GM18909 (cell line): ENCODE results near the gene EDRF1.
"Not testable (repeated sequence)": the region's sequence is repeated elsewhere in the genome, so short reads cannot be mapped to it uniquely, and the experiment has no call there.

Experiments
- ATAC-seq: cut with Tn5 transposase; IDR thresholded peaks from one replicate; pipeline ENCODE4 v1.9.1; 2021; ENCODE audit warnings: mild to moderate bottlenecking; ENCODE audit not compliant: unreplicated experiment, poor library complexity

Gene EDRF1, protein sequence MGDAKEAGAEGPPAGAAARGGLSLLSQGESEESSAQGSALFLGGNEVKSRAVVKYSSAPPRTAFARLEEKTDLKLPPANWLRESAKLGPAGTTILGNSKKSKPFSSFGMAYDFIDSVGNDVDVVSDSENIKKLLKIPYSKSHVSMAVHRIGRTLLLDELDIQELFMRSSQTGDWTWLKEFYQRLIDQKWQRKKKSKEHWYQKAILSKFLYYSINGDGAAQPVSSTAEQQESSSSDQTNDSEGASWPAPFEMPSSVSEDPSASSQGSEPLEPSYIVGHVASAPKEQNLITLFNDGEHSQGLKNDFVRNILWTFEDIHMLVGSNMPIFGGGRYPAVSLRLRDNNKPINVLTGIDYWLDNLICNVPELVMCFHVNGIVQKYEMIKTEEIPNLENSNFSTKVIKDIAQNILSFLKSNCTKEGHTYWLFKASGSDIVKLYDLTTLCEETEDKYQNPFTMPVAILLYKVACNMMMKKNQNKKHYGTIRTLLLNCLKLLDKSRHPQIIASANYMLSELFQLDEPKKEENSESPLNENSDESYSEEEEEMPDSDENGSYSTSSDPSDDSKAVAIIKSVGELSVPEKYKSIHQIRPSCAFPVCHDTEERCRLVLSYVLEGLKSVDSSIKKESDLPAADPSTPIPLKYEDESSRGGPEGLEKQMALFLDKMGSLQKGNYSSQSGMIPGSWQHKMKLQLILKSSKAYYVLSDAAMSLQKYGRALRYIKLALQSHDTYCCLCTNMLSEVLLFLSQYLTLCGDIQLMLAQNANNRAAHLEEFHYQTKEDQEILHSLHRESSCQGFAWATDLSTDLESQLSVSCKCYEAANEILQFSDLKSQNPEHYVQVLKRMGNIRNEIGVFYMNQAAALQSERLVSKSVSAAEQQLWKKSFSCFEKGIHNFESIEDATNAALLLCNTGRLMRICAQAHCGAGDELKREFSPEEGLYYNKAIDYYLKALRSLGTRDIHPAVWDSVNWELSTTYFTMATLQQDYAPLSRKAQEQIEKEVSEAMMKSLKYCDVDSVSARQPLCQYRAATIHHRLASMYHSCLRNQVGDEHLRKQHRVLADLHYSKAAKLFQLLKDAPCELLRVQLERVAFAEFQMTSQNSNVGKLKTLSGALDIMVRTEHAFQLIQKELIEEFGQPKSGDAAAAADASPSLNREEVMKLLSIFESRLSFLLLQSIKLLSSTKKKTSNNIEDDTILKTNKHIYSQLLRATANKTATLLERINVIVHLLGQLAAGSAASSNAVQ

DNA sequence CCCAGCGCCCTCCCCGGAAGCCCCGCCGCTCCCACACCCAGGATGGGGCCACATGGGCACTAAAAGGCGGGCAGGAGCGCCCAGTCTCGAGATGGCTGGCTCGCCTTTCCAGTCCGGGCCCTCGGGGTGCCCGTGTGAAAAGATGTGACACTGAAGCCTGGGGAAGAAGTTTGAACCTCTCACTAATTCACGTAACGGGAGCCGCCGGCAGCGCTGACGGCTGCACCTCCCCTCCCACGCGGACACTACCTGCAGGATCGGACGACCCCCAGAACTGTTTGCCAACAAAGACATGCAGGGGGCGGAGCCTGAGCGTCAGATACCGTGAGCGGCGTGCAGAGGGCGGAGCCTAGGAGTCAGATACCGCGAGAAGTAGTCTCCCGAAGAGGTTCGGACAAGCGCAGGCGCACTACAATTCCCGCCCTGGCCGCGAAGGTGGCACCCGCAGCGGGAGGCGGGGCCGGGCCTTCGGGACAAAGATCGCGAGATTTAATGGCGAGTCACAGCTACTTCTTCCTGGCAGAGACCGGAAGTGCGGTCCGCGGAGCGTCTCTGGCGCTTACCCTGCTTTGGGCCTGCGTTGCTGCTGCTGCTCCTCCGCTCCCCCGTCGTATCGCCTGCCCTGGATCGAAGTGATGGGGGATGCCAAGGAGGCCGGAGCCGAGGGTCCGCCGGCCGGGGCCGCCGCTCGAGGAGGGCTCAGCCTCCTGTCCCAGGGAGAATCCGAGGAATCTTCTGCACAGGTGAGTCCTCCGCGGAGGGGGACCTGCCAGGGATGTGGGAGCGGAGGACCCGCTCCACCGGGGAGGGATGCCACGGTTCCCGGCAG, at the start of gene EDRF1:
Gene EDRF1 (plus strand): TSS at position 537 of the 829 bp plus-strand sequence. CDS start 99 bp downstream, at position 636.
- peak; percentile 91 for ATAC-seq

DNA sequence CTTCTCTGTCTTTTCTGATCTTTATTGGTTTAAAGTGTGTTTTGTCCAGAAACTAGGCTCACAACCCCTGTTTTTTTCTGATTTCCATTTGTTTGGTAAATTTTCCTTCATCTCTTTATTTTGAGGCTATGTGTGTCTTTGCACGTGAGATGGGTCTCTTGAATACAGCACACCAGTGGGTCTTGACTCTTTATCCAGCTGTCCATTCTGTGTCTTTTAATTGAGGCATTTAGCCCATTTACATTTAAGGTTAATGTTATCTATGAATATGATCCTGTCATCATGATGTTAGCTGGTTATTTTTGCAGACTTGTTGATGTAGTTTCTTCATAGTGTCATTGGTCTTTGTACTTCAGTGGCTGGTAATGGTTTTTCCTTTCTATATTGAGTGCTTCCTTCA, 46.6 kb upstream of the EDRF1 start:
- no peak for ATAC-seq

DNA sequence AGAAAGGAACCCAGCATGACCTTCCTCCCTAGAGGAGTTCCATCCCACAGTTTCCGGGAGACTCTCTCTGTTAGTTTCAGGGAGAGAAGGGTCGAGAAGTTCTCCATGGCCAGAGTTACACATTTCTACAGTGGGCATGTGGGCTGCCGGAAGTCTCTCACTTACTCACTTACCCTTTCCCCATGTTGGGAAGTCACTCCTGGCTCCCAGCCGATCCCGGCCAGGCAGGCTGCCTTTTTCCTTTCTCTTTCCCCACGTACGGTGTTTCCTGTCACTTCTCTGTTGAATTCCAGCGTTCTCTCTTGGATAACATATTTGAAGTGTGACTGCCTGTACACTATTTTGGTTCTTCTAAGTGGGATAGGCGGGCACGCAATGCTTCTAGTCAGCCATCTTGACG, 40.1 kb upstream of the EDRF1 start:
- no peak for ATAC-seq

DNA sequence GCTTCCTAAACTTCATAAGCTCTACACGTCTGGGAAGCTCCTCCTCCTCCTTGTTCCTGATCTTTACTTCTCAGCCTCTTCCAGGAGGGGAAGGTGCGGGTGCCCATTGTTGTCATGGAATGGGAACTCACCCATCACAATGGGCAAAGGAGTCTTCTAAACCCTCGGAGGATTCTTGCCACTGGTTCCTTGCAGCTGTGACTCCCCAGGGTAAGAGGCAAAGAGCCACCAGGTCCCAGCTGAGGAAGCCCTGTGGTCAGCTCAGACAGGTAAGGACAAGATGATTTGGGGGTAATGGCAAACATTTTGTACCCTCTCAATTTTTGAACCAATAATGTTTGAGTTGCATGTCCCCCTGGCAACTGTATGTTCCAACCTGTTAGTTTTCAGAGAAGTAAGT, 36.4 kb upstream of the EDRF1 start, which contains the start of gene TEX36:
Gene TEX36 (minus strand): TSS at position 101 of the 400 bp plus-strand sequence. CDS start 174 bp downstream, outside the sequence.
- ATAC-seq, result no peak

DNA sequence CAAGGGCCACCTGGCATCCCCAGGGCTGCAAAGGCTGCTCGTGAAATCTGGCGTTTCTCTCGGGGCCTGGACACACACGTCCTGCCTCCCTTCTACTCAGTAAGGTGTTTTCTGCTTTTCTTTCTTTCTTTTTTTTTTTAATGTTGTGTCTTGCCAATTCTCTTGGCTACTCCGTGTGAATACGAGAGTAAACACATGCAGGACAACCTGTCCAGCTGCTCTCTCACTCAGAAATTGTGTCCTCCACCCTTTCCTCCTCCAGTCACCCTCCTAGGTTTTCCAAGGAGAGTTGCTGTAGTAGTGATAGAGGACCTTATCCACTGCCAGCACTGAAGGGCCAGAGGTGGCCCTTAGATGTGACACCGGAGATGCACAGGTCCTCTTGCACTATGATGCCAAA, 35.7 kb upstream of the EDRF1 start:
- ATAC-seq, result no peak

DNA sequence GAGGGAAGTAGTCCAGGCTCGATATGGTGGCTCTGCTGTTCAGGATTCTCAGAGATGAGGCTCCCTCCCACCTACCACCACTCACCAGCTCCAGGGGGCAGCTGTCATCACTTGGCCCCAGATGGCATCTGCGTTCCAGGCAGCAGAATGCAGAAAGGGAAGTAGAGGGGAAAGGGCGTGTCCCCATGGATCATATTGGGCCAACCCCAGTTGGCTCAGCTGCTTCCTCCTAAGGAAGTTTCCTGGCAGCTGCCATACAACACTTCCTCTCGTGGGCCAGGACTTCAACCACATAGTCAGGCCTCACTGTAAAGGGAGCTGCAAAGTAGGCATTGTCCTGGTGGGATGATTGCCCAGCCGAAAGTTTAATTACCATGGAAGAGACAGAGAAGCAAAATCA, 34.9 kb upstream of the EDRF1 start:
- no peak for ATAC-seq

DNA sequence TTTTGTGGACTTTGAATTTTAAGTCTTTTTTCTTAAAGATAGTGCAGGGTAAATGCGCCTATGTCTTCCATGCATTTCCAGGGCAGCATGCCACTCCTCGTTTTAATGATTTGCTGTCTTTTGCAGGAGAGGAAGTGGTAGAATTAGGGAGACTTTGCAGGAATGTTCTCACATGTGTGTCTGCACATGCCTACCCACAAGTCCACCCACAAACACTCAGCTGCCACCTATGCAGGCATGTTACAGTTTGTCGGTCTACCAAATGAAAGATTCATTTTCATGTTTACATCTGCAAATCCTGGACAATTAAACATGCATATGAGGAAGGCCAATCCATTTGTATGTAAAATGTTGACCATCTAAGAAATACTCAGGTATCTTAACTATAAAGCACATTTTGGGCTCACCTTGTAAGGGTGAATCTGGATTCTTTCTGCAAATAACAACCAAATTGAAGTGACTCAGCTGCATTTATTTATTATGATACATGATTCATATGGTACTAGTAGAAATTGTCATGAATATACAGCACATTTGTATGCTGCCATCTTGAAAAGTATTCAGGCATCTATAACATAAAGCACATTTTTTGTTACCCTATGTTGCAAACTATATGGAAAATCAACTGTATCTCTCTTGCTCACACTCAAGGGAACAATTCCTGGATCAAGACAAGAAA, 31.9 kb upstream of the EDRF1 start:
- ATAC-seq, result no peak

DNA sequence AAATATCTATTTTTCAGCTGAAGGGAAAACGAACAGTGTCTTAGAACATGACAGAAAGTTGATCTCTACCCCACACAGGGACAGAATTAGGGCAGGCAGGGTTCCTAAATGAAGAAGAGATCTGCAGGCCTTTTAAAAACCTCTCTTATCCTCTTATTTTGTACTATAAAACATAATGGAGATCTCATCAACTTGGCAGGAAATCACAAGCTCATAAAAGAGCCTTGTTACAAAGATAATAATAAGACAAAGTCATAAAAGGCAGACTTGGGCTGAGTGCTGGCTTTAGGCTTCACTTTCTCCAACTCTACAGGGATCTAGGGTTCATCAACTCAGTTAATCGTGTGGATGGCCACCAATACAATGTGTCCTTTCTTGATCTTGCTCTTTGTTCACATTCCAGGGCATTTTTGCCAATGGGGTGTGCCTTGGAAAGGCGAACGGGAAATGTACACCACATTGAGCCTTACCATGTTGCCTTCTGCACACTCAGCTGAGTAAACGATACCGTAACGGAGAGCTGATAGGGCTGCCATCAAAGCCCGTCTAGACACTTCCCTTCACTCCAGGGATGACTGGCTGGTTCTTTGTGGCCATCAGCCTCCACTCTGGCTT, 29.4 kb upstream of the EDRF1 start:
- ATAC-seq, result no peak

DNA sequence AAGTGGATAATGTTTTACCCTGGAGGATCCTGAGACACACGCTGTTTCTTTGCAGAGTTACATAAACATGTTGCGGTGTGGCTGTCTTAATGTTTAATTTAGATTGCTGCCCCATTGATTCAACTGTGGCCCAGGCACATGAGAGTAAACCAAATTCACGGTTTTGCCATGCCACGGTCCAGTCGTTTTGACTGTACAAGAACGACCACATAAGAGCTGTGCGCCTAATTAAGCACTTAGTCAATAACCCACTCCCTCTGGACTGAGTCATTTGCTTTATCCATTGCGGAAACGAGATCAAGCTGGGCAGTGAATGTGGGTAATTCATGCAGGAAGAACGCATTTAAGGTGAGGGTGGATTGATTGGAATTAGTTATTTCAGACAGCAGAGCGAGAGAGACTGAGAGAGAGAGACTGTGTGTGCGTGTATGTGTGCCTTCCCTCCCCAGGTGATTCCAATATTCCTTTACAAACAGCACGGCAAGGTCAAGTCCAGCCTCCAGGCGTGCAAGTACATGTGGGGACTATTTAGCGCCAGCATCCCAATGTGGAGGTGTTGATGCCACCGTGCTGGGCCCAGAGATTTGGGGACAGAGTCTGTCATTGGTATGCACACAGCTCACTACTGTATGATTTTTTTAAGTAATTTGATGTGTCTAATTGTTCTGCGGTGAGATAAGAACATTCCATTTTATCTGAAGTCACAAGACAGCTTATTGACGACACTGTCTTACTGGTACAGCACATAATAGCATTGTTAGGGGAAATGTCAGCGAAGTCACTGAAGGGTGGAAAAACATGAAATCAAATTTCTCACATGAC, 28.1 kb upstream of the EDRF1 start:
- no peak for ATAC-seq

DNA sequence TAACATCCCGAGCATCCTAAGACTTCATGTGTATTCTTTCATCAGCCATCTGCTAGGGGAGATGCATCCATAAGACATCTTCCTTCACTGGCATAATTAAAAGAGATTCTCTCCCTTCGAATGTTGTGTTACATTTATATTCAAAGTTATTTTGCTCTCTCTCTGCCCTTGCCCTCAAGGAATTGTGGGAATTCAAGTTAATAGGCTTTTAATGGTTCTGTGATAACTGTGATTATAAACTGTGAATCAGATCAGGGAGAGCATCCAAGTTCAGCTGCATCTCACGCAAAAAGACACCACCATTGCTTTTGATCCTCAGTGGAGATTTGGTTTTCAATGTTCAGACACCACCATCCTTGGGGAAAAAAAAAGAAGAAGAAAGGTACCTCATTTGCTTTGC, 27.3 kb upstream of the EDRF1 start:
- no peak for ATAC-seq

DNA sequence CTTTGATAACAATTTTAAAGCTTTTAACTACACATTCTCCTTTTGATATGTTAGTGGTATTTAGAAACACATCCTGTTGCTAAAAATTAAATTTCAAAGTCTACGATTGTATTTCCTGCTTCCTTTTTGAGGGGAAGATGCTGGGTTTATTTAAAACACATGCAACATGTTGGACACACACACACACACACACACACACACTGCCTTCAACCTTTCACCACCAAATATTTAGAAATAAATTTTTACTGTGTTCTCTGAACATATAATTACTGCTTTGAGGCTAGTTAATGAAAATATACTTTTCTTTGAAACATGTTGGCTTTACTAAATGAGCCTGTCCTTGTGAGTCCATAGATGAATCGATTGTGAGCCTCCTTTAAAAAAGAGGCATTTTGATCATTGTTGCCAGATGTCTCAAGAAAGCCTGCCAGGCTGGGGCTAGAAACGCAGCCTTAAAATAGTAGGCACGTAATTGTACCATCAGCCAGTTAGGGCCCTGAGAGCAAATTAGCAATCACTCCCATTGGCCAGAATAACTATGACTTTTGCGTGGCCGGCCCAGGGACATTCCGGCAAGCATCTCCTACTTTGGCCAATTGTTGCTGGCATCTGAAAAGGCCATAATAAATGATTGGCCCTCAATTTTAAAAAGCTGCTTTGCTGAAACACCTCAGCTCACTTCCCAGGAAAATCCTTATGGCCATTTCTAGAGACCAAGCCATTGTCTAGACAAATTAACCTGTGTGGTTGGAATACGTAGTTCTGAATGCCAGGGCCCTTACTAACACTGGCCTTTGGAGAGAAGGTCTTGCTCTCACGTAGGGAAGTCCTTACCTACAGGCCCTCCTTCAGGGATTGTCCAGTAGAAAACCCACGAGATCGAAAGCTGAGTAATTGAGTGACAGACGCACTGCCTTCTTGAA, 26.6 kb upstream of the EDRF1 start:
- ATAC-seq, result no peak

DNA sequence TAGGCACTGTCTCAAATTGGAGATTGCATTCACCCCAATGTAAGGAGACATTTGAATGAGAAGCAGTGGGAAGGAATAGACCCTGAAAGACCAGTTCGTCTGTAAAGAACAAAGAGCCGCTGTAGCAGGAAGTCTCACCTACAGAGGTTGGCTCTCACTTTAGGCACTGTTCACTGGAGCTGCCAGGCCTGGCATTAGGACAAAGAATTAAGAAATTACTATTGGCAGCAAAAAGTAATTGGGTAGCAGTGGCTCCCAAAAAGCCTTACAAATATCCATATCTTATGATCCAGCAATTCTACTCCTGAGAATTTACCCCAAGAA, 26.0 kb upstream of the EDRF1 start:
- no peak for ATAC-seq

DNA sequence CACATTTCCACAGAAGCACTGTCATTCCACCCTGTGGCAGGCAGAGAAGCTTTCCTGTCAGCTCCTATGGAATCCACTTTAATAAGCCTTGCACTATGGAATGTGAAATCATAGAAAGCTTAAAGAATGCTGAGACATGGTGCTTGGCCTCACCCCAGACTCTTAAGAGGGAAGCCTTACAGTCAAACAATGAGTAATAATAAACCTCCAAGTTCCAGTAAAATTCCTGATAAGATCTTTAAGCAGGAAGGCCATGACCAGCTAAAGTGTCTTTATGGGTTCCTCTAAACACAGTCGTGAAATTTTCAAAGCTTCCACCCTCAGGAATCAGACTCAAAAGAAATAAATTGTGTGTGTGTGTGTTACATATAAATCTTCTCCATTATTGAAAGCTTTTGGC, 24.6 kb upstream of the EDRF1 start:
- ATAC-seq, result no peak

DNA sequence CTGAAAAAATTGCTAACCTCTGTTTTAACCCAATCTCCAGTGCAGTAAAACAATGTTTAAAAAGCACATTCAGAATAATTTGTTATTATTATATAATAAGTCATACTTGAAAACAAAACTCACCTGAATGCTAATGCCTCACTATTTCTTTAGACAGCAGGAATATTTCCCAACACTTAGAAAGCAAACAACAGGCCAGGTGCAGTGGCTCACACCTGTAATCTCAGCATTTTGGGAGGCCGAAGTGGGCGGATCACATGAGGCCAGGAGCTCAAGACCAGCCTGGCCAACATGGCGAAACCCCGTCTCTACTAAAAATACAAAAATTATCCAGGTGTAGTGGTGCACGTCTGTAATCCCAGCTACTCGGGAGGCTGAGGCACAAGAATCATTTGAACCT, 22.6 kb upstream of the EDRF1 start:
- not testable (repeated sequence) for ATAC-seq

DNA sequence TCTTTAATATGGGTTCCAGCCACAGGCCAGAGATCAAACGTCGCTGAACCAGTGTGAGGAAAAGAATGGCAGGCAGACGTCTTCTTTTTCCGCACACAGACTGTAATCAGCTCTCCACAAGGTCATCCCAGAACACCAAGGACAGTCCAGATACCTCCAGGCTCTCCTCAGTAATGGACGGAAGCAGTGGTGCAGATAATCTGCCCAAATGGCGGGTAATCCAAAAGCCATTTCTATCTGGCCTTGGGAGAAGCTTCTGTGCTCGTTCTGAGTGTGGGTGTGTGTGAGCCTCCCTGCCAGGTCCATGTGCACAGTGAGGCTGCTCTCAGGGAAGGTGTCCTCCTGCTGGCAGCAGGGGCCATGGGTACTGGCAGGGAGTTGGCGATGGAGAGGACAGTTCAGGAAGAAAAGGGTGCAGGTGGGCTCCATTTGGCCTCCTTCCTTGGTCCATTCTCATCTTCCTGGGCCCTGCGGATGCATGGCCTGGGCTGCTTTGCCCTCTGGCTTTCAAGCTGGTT, 21.0 kb upstream of the EDRF1 start:
- no peak for ATAC-seq

DNA sequence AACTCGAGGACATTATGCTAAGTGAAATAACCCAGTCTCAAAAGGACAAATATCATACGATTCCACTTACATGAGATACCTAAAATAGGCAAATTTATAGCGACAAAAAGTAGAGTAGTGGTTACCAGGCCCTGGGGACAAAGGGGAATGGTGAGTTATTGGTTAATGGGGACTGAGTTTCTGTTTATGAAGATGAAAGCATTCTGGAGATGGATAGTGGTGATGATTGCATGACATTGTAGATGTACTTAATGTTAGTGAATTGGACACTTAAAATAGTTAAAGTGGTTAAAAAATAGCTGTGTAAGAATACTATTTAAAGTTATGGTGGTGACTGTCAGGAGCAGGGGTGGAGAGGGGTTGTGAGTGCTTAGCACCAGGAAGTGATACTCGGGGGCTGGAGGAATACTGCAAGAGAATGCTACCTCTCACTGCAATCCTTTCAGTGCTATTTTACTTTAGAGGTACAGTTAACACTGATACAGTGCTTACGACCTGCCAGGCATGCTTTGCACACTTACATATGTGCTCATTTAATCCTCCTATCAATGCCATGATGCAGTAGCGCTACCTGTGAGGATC, 19.9 kb upstream of the EDRF1 start:
- no peak for ATAC-seq
